AG09309 (cell line): ENCODE results near the gene CENPC.

Source experiments
- DNase-seq: peaks from one replicate; pipeline ENCODE4 v3.0.0-alpha.2; 2010; ENCODE audit warnings: low read depth
- H3K4me3 ChIP-seq: 2 replicates; pipeline ENCODE4 v1.5.1; 2011; ENCODE audit warnings: mild to moderate bottlenecking, low read depth, low read length, moderate library complexity; ENCODE audit not compliant: control insufficient read depth
- TF ChIP-seq, protein P1 (sequence below): IDR thresholded peaks from 2 replicates; pipeline ENCODE4 v1.5.1; 2011; ENCODE audit warnings: mild to moderate bottlenecking, low read depth, low read length, inconsistent platforms; ENCODE audit not compliant: insufficient read depth, control insufficient read depth; ENCODE audit errors: missing control alignments

Gene CENPC

DNA sequence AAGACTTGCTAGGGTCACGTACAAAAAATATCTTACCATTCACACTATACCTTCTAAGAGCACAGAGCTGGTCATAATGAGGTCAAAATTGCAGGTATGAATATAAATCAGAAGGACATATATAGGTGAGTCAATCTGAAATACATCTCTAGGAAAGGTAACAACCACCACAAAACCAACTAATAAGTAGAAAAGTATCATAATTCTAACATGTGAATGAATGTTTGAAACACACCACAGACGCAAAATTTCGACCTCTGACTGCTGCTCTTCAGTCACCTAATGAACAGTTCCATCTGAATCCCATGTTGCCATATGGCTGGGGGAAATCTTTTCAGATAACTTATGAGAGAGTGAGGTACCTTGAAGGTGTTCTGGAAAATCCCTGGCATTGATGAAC is 35.3 kb upstream of the CENPC start:
- DNase-seq: no peak
- no peak overlapping the region for H3K4me3 ChIP-seq
- TF ChIP-seq, protein P1, sequence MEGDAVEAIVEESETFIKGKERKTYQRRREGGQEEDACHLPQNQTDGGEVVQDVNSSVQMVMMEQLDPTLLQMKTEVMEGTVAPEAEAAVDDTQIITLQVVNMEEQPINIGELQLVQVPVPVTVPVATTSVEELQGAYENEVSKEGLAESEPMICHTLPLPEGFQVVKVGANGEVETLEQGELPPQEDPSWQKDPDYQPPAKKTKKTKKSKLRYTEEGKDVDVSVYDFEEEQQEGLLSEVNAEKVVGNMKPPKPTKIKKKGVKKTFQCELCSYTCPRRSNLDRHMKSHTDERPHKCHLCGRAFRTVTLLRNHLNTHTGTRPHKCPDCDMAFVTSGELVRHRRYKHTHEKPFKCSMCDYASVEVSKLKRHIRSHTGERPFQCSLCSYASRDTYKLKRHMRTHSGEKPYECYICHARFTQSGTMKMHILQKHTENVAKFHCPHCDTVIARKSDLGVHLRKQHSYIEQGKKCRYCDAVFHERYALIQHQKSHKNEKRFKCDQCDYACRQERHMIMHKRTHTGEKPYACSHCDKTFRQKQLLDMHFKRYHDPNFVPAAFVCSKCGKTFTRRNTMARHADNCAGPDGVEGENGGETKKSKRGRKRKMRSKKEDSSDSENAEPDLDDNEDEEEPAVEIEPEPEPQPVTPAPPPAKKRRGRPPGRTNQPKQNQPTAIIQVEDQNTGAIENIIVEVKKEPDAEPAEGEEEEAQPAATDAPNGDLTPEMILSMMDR: no peak

GRCh38 chr4:67576538-67576937 is 31.2 kb upstream of the CENPC start:
- no peak overlapping the region for H3K4me3 ChIP-seq
- DNase-seq: no peak
- TF ChIP-seq, protein P1: no peak

GRCh38 chr4:67576059-67576466 is 30.8 kb upstream of the CENPC start:
- DNase-seq: no peak
- no peak overlapping the region for H3K4me3 ChIP-seq

DNA sequence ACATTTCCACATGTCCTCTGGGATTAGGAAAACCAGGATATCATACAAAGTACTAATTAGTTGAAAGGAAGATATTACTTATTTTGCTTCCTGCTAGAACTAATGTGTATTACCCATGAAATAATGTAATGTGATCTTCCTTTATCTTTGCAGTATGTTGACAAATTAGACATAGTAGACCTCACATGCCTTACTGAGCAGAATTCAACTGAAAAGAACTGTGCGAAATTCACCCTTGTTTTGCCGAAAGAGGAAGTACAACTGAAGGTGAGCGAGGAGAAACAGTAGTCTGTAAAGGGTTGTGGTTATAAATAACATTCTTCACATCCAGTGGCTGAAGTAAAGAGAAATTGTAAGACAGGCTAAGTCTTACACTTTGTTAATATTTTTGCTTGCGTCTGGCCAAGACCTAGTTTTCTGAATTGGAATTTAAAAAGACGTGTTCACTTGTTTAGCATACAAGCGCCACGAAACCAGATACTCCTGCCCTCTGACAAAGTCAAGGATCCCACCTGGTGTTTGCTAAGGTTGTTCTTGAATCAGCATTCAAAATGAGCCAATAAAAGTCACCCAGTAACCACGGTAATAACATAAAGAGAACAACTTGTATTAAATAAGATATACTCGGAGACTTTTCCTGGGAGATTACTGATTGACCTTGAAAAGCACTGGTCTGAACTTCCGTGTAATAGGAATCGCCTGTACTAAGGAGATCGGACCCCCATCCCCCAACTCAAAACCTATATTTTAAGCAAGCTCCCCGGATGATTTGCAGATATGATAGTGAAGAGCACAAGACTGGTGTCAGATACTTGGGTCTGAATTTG is 30.1 kb upstream of the CENPC start:
- H3K4me3 ChIP-seq: no peak overlapping the region
- no peak for DNase-seq
- TF ChIP-seq, protein P1: no peak

More at GRCh38 chr4:67576059-67576466, 30.8 kb upstream of the CENPC start:
- TF ChIP-seq, protein P1: no peak

DNA sequence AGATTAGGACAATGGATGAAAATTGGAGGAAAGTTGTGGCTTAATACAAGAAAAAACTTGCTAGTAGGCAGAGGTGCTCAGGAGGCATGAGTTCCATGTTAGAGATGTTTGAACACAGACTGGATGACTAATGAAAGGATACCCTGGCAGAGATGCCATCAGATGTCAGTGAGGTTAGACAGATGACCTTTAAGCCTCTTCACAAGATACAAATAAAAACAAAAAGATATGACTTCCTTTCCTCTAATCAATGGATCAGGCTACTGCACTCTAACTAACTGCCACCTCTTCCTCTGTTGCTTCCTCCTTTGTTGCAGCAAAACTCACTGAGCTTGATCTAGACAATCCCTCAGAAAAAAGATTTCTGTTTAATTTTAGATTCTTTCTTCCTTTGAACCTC is 27.9 kb upstream of the CENPC start:
- H3K4me3 ChIP-seq: no peak overlapping the region
- TF ChIP-seq, protein P1: no peak
- no peak for DNase-seq

DNA sequence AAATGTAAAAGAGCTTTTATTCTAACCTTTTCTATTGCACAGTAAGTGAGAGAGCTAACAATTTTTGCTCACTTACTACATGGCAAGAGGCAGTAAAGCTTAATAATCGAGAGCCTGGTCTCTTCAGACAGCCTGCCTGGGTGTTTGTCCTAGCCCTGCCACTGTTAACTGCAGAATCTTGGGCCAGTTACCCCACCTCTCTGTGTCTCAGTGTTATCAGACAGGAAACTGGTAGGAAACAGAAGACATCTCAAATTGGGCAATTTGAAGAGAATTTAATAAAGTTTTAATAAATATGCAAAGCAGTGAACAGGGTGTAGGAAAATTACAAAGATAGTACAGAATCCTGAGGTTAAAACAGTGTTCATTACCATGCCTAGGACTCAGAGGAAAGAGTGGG is 26.7 kb upstream of the CENPC start:
- no peak overlapping the region for H3K4me3 ChIP-seq
- TF ChIP-seq, protein P1: no peak
- no peak for DNase-seq

DNA sequence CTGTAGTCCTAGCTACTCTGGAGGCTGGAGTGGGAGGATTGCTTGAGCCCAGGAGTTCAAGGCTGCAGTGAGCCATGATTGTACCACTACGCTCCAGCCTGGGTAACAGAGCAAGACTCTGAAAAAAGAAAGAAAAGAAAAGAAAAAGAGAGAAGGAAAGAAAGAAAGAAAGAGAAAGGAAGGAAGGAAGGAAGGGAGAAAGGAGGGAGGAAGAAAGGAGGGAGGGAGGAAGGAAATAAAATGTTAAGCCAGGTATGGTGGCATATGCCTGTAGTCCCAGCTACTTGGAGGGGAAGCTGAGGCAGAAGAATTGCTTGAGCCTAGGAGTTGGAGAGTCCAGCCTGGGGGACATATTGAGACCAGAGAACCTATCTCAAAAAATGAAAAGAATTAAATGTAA is 25.2 kb upstream of the CENPC start:
- DNase-seq: no peak
- TF ChIP-seq, protein P1: no peak
- no peak overlapping the region for H3K4me3 ChIP-seq
